Regular cardiac myocyte (primary cell): ENCODE data around the gene SEC16A. TPM values are rescaled to one million over a fixed set of nuclear protein-coding genes. Genes with fewer than 3 reads are reported as not detected.

Experiments
- total RNA-seq: library from RNA; depleted of rRNA; stranded (reverse); fragments of >200 nt; gene quantifications from 2 replicates; pipeline ENCODE4 v1.2.3, GENCODE V29; 2014

The SEC16A gene
- 17.8 and 22.8 TPM in 2 replicates for total RNA-seq

GRCh38 chr9:136482793-136483588 is at the start of gene SEC16A:
Gene SEC16A, minus strand, starts transcription at chr9:136483040. Its CDS starts 5,425 bp downstream, at chr9:136477615.

GRCh38 chr9:136439481-136440408 is 43.1 kb downstream of the SEC16A start, which contains the start of gene INPP5E:
Gene INPP5E, minus strand, starts transcription at chr9:136439845. Its CDS starts 426 bp downstream, at chr9:136439419.

GRCh38 chr9:136410500-136411287 is 72.1 kb downstream of the SEC16A start, which contains the start of the genes ENTR1 and PMPCA:
Gene ENTR1, minus strand, starts transcription at chr9:136410614. Its CDS starts 217 bp downstream, at chr9:136410397.
Gene PMPCA, plus strand, starts transcription at chr9:136410658. Its CDS starts 11 bp downstream, at chr9:136410669.

GRCh38 chr9:136400038-136400834 is 82.6 kb downstream of the SEC16A start, which contains the start of gene SNAPC4:
Gene SNAPC4, minus strand, starts transcription at chr9:136400170. Its CDS starts 1,742 bp downstream, at chr9:136398428.

Other genes starting within 250 kb of the SEC16A start
- 11.0 and 19.2 TPM in 2 replicates for gene QSOX2, start 237.2 kb downstream of the SEC16A start, total RNA-seq
- under 0.01 TPM in 2 replicates for gene CCDC187, start 178.9 kb downstream of the SEC16A start, total RNA-seq
- 31.6 and 40.1 TPM in 2 replicates for gene GPSM1, start 155.5 kb downstream of the SEC16A start, total RNA-seq
- gene DNLZ, start 119.3 kb downstream of the SEC16A start, total RNA-seq: 7.6 and 21.3 TPM in 2 replicates
- gene CARD9, start 109.4 kb downstream of the SEC16A start, total RNA-seq: 0.56 and 4.6 TPM in 2 replicates
- gene SNAPC4, start 82.9 kb downstream of the SEC16A start, total RNA-seq: 5.6 and 8.8 TPM in 2 replicates
- gene ENTR1, start 72.4 kb downstream of the SEC16A start, total RNA-seq: 28.2 and 57.9 TPM in 2 replicates
- 36.6 and 67.9 TPM in 2 replicates for gene PMPCA, start 72.4 kb downstream of the SEC16A start, total RNA-seq
- 4.8 and 5.9 TPM in 2 replicates for gene INPP5E, start 43.2 kb downstream of the SEC16A start, total RNA-seq
- 12.1 and 24.5 TPM in 2 replicates for gene NOTCH1, start 63.0 kb upstream of the SEC16A start, total RNA-seq
- 38.3 and 57.8 TPM in 2 replicates for gene EGFL7, start 179.9 kb upstream of the SEC16A start, total RNA-seq
- 54.1 and 55.0 TPM in 2 replicates for gene AGPAT2, start 204.4 kb upstream of the SEC16A start, total RNA-seq
- 8.1 and 12.1 TPM in 2 replicates for gene DIPK1B, start 229.5 kb upstream of the SEC16A start, total RNA-seq